HEK293 (cell line): ENCODE data around the gene CLNK.

Experiments
- CTCF ChIP-seq: fragments of 450-650 bp; formaldehyde crosslinking; IDR thresholded peaks from 2 replicates; pipeline ENCODE4 v1.5.1; 2016; ENCODE audit warnings: missing biosample characterization, missing genetic modification characterization
- GLIS2 ChIP-seq: fragments of 450-650 bp; formaldehyde crosslinking; IDR thresholded peaks from 2 replicates; pipeline ENCODE4 v1.5.1; 2016; ENCODE audit warnings: missing biosample characterization, missing genetic modification characterization
- MEIS1 ChIP-seq: sonication (generic); formaldehyde crosslinking; IDR thresholded peaks from 2 replicates; pipeline ENCODE4 v1.8.1; 2022; ENCODE audit warnings: missing genetic modification reagents, mild to moderate bottlenecking, borderline replicate concordance
- MZF1 ChIP-seq: fragments of 450-650 bp; formaldehyde crosslinking; IDR thresholded peaks from 2 replicates; pipeline ENCODE4 v1.5.1; 2017; ENCODE audit warnings: missing biosample characterization, missing genetic modification characterization, borderline replicate concordance
- PRDM10 ChIP-seq: fragments of 450-650 bp; formaldehyde crosslinking; IDR thresholded peaks from 2 replicates; pipeline ENCODE4 v1.5.1; 2016; ENCODE audit warnings: missing biosample characterization, missing genetic modification characterization
- RBAK ChIP-seq: fragments of 450-650 bp; formaldehyde crosslinking; IDR thresholded peaks from 2 replicates; pipeline ENCODE4 v1.5.1; 2016; ENCODE audit warnings: missing biosample characterization, missing genetic modification characterization
- SETDB1 ChIP-seq: IDR thresholded peaks from one replicate; pipeline ENCODE4 v1.6.1; 2017; ENCODE audit warnings: mild to moderate bottlenecking, low read length, moderate library complexity, mixed read lengths; ENCODE audit not compliant: insufficient read length
- ZNF24 ChIP-seq: fragments of 450-650 bp; formaldehyde crosslinking; IDR thresholded peaks from 2 replicates; pipeline ENCODE4 v1.5.1; 2016; ENCODE audit warnings: missing biosample characterization, missing genetic modification characterization
- ZNF354C ChIP-seq: fragments of 450-650 bp; formaldehyde crosslinking; IDR thresholded peaks from 2 replicates; pipeline ENCODE4 v1.5.1; 2016; ENCODE audit warnings: missing biosample characterization, missing genetic modification characterization, low read depth, borderline replicate concordance
- ZNF558 ChIP-seq: fragments of 450-650 bp; formaldehyde crosslinking; IDR thresholded peaks from 2 replicates; pipeline ENCODE4 v1.5.1; 2016; ENCODE audit warnings: missing biosample characterization, missing genetic modification characterization
- TF ChIP-seq, protein P1 (sequence below): fragments of 450-650 bp; formaldehyde crosslinking; IDR thresholded peaks from 2 replicates; pipeline ENCODE4 v1.5.1; 2016; ENCODE audit warnings: missing biosample characterization, missing genetic modification characterization
- TF ChIP-seq, protein P2 (sequence below): fragments of 450-650 bp; formaldehyde crosslinking; IDR thresholded peaks from 2 replicates; pipeline ENCODE4 v1.5.1; 2016; ENCODE audit warnings: missing biosample characterization, missing genetic modification characterization

DNA sequence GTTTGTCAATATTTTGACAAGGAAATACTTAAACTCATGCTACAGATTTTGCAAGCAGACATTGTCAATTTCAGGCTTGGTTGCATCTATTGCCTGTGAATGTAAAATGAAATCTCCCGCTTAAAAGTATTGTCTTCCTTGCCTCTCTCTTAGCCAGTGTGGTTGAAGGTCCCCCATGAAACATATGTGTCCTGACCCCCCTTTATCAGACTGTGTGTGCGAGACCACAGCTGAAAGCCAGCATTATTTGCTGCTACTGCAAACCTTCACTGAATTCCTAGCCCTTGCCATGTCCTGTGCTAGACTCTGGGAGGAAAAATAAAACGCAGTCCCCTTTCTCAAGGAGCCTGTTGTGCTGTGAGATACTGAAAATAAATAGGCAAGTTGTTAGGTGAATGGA, 16.6 kb upstream of the CLNK start:
- TF ChIP-seq GLIS2 (tag by site-specific recombination) (no peak), ZNF24 (tag by site-specific recombination) (no peak), ZNF558 (no peak), MEIS1 (CRISPR knock-in tag) (no peak), CTCF (tag by site-specific recombination) (no peak), ZNF354C (tag by site-specific recombination) (no peak), PRDM10 (tag by site-specific recombination) (no peak), MZF1 (tag by site-specific recombination) (no peak), RBAK (no peak), SETDB1 (no peak)
- TF ChIP-seq, protein P1, sequence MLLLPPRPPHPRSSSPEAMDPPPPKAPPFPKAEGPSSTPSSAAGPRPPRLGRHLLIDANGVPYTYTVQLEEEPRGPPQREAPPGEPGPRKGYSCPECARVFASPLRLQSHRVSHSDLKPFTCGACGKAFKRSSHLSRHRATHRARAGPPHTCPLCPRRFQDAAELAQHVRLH (tag by site-specific recombination), result no peak
- TF ChIP-seq, protein P2, sequence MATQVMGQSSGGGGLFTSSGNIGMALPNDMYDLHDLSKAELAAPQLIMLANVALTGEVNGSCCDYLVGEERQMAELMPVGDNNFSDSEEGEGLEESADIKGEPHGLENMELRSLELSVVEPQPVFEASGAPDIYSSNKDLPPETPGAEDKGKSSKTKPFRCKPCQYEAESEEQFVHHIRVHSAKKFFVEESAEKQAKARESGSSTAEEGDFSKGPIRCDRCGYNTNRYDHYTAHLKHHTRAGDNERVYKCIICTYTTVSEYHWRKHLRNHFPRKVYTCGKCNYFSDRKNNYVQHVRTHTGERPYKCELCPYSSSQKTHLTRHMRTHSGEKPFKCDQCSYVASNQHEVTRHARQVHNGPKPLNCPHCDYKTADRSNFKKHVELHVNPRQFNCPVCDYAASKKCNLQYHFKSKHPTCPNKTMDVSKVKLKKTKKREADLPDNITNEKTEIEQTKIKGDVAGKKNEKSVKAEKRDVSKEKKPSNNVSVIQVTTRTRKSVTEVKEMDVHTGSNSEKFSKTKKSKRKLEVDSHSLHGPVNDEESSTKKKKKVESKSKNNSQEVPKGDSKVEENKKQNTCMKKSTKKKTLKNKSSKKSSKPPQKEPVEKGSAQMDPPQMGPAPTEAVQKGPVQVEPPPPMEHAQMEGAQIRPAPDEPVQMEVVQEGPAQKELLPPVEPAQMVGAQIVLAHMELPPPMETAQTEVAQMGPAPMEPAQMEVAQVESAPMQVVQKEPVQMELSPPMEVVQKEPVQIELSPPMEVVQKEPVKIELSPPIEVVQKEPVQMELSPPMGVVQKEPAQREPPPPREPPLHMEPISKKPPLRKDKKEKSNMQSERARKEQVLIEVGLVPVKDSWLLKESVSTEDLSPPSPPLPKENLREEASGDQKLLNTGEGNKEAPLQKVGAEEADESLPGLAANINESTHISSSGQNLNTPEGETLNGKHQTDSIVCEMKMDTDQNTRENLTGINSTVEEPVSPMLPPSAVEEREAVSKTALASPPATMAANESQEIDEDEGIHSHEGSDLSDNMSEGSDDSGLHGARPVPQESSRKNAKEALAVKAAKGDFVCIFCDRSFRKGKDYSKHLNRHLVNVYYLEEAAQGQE (tag by site-specific recombination), result no peak
